Mesenchymal stem cell (in vitro differentiated cells and primary cell): Measurements from ENCODE around the gene OLA1.

ENCODE experiments used
- DNase-seq: peaks from one replicate; pipeline ENCODE4 v3.0.0-alpha.2; 2013
- H2AFZ ChIP-seq: one replicate; pipeline ENCODE4 v1.6.1; 2013; ENCODE audit warnings: low read depth, mild to moderate bottlenecking, control low read depth, inconsistent platforms, low read length, moderate library complexity
- H2AK5ac ChIP-seq: 2 replicates; pipeline ENCODE4 v1.6.1; 2013; ENCODE audit warnings: low read length, moderate library complexity, mild to moderate bottlenecking, inconsistent platforms; ENCODE audit not compliant: severe bottlenecking
- H2BK120ac ChIP-seq: one replicate; pipeline ENCODE4 v1.6.1; 2013; ENCODE audit warnings: low read depth, mild to moderate bottlenecking, inconsistent platforms, low read length, moderate library complexity
- H2BK12ac ChIP-seq, 2 experiments: one replicate each; pipeline ENCODE4 v1.6.1; 2013; ENCODE audit warnings: inconsistent platforms in 2 of 2, low read length in 2 of 2, mild to moderate bottlenecking in 2 of 2, moderate library complexity in 2 of 2, control low read depth in 1 of 2
- H2BK15ac ChIP-seq: one replicate; pipeline ENCODE4 v1.6.1; 2013; ENCODE audit warnings: mild to moderate bottlenecking, low read depth, inconsistent platforms; ENCODE audit not compliant: poor library complexity, severe bottlenecking
- H2BK5ac ChIP-seq: 2 replicates; pipeline ENCODE4 v1.6.1; 2013; ENCODE audit warnings: low read depth, mild to moderate bottlenecking, low read length, control low read depth, inconsistent platforms; ENCODE audit not compliant: poor library complexity, severe bottlenecking
- H3K14ac ChIP-seq, 2 experiments: one replicate each; pipeline ENCODE4 v1.6.1; 2013; ENCODE audit warnings: inconsistent platforms in 2 of 2, low read length in 2 of 2, control low read depth in 1 of 2, mild to moderate bottlenecking in 1 of 2, moderate library complexity in 1 of 2
- H3K18ac ChIP-seq, 2 experiments: one replicate each; pipeline ENCODE4 v1.6.1; 2013; ENCODE audit warnings: inconsistent platforms in 2 of 2, low read length in 2 of 2, control low read depth in 1 of 2, low read depth in 1 of 2, mild to moderate bottlenecking in 1 of 2
- H3K23ac ChIP-seq, 2 experiments: one replicate each; pipeline ENCODE4 v1.6.1; 2013; ENCODE audit warnings: inconsistent platforms in 2 of 2, low read length in 2 of 2, mild to moderate bottlenecking in 2 of 2, moderate library complexity in 2 of 2, control low read depth in 1 of 2
- H3K27ac ChIP-seq: 2 replicates; pipeline ENCODE4 v1.5.1; 2013; ENCODE audit warnings: mild to moderate bottlenecking, moderate library complexity, low read length, control low read depth, inconsistent platforms; ENCODE audit not compliant: poor library complexity, severe bottlenecking
- H3K27me3 ChIP-seq, 2 experiments: 2 replicates each; pipeline versions ENCODE4 v1.6.1 to v1.7.0; 2013; ENCODE audit warnings: low read length in 2 of 2, mild to moderate bottlenecking in 2 of 2, moderate library complexity in 2 of 2, control low read depth in 1 of 2, inconsistent platforms in 1 of 2; ENCODE audit not compliant: control insufficient read depth in 1 of 2, insufficient read depth in 1 of 2
- H3K36me3 ChIP-seq, 2 experiments: 2 replicates each; pipeline versions ENCODE4 v1.6.1 to v1.7.0; 2013; ENCODE audit warnings: low read length in 2 of 2, control low read depth in 1 of 2, inconsistent platforms in 1 of 2, low read depth in 1 of 2, mild to moderate bottlenecking in 1 of 2; ENCODE audit not compliant: insufficient read depth in 2 of 2, control insufficient read depth in 1 of 2
- H3K4ac ChIP-seq, 2 experiments: one replicate each; pipeline ENCODE4 v1.6.1; 2013; ENCODE audit warnings: inconsistent platforms in 2 of 2, low read length in 2 of 2, mild to moderate bottlenecking in 2 of 2, moderate library complexity in 2 of 2, control low read depth in 1 of 2, low read depth in 1 of 2
- H3K4me1 ChIP-seq: 2 replicates; pipeline ENCODE4 v1.6.1; 2013; ENCODE audit warnings: low read depth, low read length, control low read depth; ENCODE audit not compliant: control insufficient read depth, insufficient read depth
- H3K4me2 ChIP-seq: 2 replicates; pipeline ENCODE4 v1.6.1; 2013; ENCODE audit warnings: low read length, mild to moderate bottlenecking, inconsistent platforms; ENCODE audit not compliant: poor library complexity, severe bottlenecking
- H3K4me3 ChIP-seq, 2 experiments: 2 replicates each; pipeline versions ENCODE4 v1.5.1 to v1.7.0; 2013; ENCODE audit warnings: low read length in 2 of 2, mild to moderate bottlenecking in 2 of 2, control low read depth in 1 of 2, low read depth in 1 of 2; ENCODE audit not compliant: insufficient read depth in 1 of 2
- H3K79me1 ChIP-seq: replicated peaks from 2 replicates; pipeline ENCODE4 v1.6.1; 2013; ENCODE audit warnings: mild to moderate bottlenecking, control low read depth, low read length, inconsistent platforms; ENCODE audit not compliant: poor library complexity, severe bottlenecking
- H3K9ac ChIP-seq: 2 replicates; pipeline ENCODE4 v1.7.0; 2013; ENCODE audit warnings: mild to moderate bottlenecking, low read length, moderate library complexity
- H3K9me3 ChIP-seq: 2 replicates; pipeline ENCODE4 v1.7.0; 2013; ENCODE audit warnings: mild to moderate bottlenecking, low read length; ENCODE audit not compliant: control insufficient read depth
- H4K8ac ChIP-seq: one replicate; pipeline ENCODE4 v1.6.1; 2013; ENCODE audit warnings: inconsistent platforms, mild to moderate bottlenecking, low read length, moderate library complexity
- H4K91ac ChIP-seq: one replicate; pipeline ENCODE4 v1.6.1; 2013; ENCODE audit warnings: mild to moderate bottlenecking, low read length, inconsistent platforms
- WGBS: methylation state at CpG from one replicate; pipeline ENCODE4 v1.1.7; 2013; ENCODE audit warnings: mixed read lengths; 5-methylcytosine and 5-hydroxymethylcytosine counted together

OLA1 gene

GRCh38 chr2:174208026-174208425, 40.3 kb downstream of the OLA1 start:
- H4K8ac ChIP-seq, result no peak overlapping the region
- no peak overlapping the region for H3K9ac ChIP-seq
- no peak overlapping the region for H3K14ac ChIP-seq
- no peak overlapping the region for H2BK5ac ChIP-seq
- no peaks in the 10 kb centered on the region for H3K36me3 ChIP-seq
- no peak overlapping the region for H2BK15ac ChIP-seq
- H3K4ac ChIP-seq, result no peak overlapping the region
- H2AFZ ChIP-seq, result no peak overlapping the region
- H3K4me3 ChIP-seq, result no peak overlapping the region
- no peak overlapping the region for H4K91ac ChIP-seq
- no peaks in the 10 kb centered on the region for H3K27me3 ChIP-seq
- H3K9me3 ChIP-seq, result no peaks in the 10 kb centered on the region
- WGBS, result 99% methylated on average over 2 of the region's 4 CpGs
- H2AK5ac ChIP-seq, result no peak overlapping the region
- no peak overlapping the region for H3K27ac ChIP-seq
- no peak overlapping the region for H3K4me2 ChIP-seq
- DNase-seq, result no peak
- no peak overlapping the region for H2BK120ac ChIP-seq
- H3K18ac ChIP-seq, result no peak overlapping the region
- no peak overlapping the region for H3K23ac ChIP-seq
- peaks cover 13% of the 10 kb centered on the region for H3K79me1 ChIP-seq
- H3K4me1 ChIP-seq, result no peaks in the 10 kb centered on the region
- H2BK12ac ChIP-seq, result no peak overlapping the region

- no peak overlapping the region for H3K27ac ChIP-seq
- no peak overlapping the region for H2BK12ac ChIP-seq
- no peak overlapping the region for H3K4me3 ChIP-seq
- H2BK120ac ChIP-seq, result no peak overlapping the region
- no peaks in the 10 kb centered on the region for H3K27me3 ChIP-seq
- no peak for DNase-seq
- H3K18ac ChIP-seq, result no peak overlapping the region
- no peak overlapping the region for H3K4ac ChIP-seq
- H3K4me2 ChIP-seq, result no peak overlapping the region
- H3K4me1 ChIP-seq, result no peaks in the 10 kb centered on the region
- no peak overlapping the region for H4K8ac ChIP-seq
- H3K36me3 ChIP-seq, result no peaks in the 10 kb centered on the region
- H3K9me3 ChIP-seq, result no peaks in the 10 kb centered on the region
- H3K9ac ChIP-seq, result no peak overlapping the region
- no peak overlapping the region for H2BK15ac ChIP-seq
- no peak overlapping the region for H3K23ac ChIP-seq
- no peak overlapping the region for H2AK5ac ChIP-seq
- WGBS, result 94% methylated on average over 2 of the region's 2 CpGs
- H2BK5ac ChIP-seq, result no peak overlapping the region
- H3K14ac ChIP-seq, result no peak overlapping the region
- H3K79me1 ChIP-seq, result peaks cover 16% of the 10 kb centered on the region
- H4K91ac ChIP-seq, result no peak overlapping the region
- no peak overlapping the region for H2AFZ ChIP-seq
Measured at GRCh38 chr2:174205562-174205961, 42.8 kb downstream of the OLA1 start.

- 93% methylated on average over 3 of the region's 4 CpGs for WGBS
- H3K27me3 ChIP-seq, result no peaks in the 10 kb centered on the region
- H3K79me1 ChIP-seq, result peaks cover 14% of the 10 kb centered on the region
- H3K18ac ChIP-seq, result no peak overlapping the region
- no peak overlapping the region for H3K4me3 ChIP-seq
- H2AK5ac ChIP-seq, result no peak overlapping the region
- H2BK120ac ChIP-seq, result no peak overlapping the region
- no peak overlapping the region for H3K27ac ChIP-seq
- no peak overlapping the region for H4K8ac ChIP-seq
- H3K9me3 ChIP-seq, result no peaks in the 10 kb centered on the region
- H3K4ac ChIP-seq, result no peak overlapping the region
- no peak overlapping the region for H3K9ac ChIP-seq
- H3K23ac ChIP-seq, result no peak overlapping the region
- H2AFZ ChIP-seq, result no peak overlapping the region
- H3K4me1 ChIP-seq, result peaks cover 5% of the 10 kb centered on the region
- H3K14ac ChIP-seq, result no peak overlapping the region
- no peak overlapping the region for H2BK15ac ChIP-seq
- H2BK12ac ChIP-seq, result no peak overlapping the region
- DNase-seq, result no peak
- no peak overlapping the region for H2BK5ac ChIP-seq
- H3K4me2 ChIP-seq, result no peak overlapping the region
- H3K36me3 ChIP-seq, result no peaks in the 10 kb centered on the region
- H4K91ac ChIP-seq, result no peak overlapping the region
Measured at GRCh38 chr2:174202188-174202587, 46.1 kb downstream of the OLA1 start.

GRCh38 chr2:174198846-174199564, 49.3 kb downstream of the OLA1 start:
- H3K18ac ChIP-seq, result no peak overlapping the region
- H2AK5ac ChIP-seq, result no peak overlapping the region
- no peak overlapping the region for H3K9ac ChIP-seq
- peak overlapping the region; percentile 5 for H3K27ac ChIP-seq
- no peak overlapping the region for H2AFZ ChIP-seq
- H2BK15ac ChIP-seq, result no peak overlapping the region
- no peak for DNase-seq
- no peak overlapping the region for H3K4ac ChIP-seq
- H3K14ac ChIP-seq, result no peak overlapping the region
- H3K23ac ChIP-seq, result no peak overlapping the region
- no peak overlapping the region for H3K4me2 ChIP-seq
- no peak overlapping the region for H2BK12ac ChIP-seq
- H2BK5ac ChIP-seq, result no peak overlapping the region
- H2BK120ac ChIP-seq, result no peak overlapping the region
- H3K4me3 ChIP-seq, result no peak overlapping the region
- no peak overlapping the region for H4K8ac ChIP-seq
- H3K27me3 ChIP-seq, result no peaks in the 10 kb centered on the region
- H3K9me3 ChIP-seq, result peaks cover under 1% of the 10 kb centered on the region
- peaks cover 12% of the 10 kb centered on the region for H3K79me1 ChIP-seq
- peaks cover 5% of the 10 kb centered on the region for H3K4me1 ChIP-seq
- H3K36me3 ChIP-seq, result peaks cover 0 to 1% of the 10 kb centered on the region in 2 experiments
- 25% methylated on average over 2 of the region's 2 CpGs for WGBS
- no peak overlapping the region for H4K91ac ChIP-seq
